Measurements from ENCODE around the gene STK31. TPM values are rescaled to one million over a fixed set of nuclear protein-coding genes. Genes with fewer than 3 reads are reported as not detected.

STK31 gene, protein sequence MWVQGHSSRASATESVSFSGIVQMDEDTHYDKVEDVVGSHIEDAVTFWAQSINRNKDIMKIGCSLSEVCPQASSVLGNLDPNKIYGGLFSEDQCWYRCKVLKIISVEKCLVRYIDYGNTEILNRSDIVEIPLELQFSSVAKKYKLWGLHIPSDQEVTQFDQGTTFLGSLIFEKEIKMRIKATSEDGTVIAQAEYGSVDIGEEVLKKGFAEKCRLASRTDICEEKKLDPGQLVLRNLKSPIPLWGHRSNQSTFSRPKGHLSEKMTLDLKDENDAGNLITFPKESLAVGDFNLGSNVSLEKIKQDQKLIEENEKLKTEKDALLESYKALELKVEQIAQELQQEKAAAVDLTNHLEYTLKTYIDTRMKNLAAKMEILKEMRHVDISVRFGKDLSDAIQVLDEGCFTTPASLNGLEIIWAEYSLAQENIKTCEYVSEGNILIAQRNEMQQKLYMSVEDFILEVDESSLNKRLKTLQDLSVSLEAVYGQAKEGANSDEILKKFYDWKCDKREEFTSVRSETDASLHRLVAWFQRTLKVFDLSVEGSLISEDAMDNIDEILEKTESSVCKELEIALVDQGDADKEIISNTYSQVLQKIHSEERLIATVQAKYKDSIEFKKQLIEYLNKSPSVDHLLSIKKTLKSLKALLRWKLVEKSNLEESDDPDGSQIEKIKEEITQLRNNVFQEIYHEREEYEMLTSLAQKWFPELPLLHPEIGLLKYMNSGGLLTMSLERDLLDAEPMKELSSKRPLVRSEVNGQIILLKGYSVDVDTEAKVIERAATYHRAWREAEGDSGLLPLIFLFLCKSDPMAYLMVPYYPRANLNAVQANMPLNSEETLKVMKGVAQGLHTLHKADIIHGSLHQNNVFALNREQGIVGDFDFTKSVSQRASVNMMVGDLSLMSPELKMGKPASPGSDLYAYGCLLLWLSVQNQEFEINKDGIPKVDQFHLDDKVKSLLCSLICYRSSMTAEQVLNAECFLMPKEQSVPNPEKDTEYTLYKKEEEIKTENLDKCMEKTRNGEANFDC
- 1 to 10 TPM in 1 of 2 donors, under 1 TPM in 1; 0.83 to 2.0 TPM for total RNA-seq
- polyA plus RNA-seq (ENCODE audit: insufficient read length in 2 of 2), result under 1 TPM; 0.73 to 0.93 TPM
- long read RNA-seq, donor 1, result 0 reads
- long read RNA-seq, donor 2, result 0 reads
- long read RNA-seq, donor 3, result 0 reads
- long read RNA-seq, donor 4, result 0 reads

DNA sequence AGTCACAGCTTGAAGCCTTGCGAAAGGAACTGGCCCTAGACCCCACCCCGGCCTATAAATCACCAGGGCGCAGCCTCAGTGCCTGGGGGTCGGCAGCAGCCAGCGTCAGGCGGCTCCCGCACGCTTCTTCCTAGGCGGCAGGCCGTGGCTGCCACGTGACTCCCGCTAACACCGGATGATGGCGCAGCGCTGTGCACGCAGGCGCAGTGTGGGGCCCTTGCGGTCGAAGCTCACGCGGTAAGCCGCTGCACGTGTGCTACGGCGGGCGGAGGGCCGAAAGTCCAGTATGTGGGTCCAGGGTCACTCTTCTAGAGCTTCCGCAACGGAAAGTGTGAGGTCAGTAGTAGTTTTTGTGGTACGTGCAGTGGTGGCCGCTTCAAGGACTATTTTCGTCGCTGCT, at the start of gene STK31:
Gene STK31 (plus strand): TSS at position 220 of the 400 bp plus-strand sequence. CDS start 67 bp downstream, at position 287.
- Histone ChIP-seq H3K27me3 (ENCODE audit: control insufficient read depth, insufficient read depth, low read length) (no peaks in the 10 kb centered on the region), H3K36me3 (ENCODE audit: control insufficient read depth, insufficient read depth, low read length) (peaks cover 7% of the 10 kb centered on the region), H3K4me1 (ENCODE audit: control insufficient read depth, insufficient read depth, low read length) (no peaks in the 10 kb centered on the region), H3K9me3 (ENCODE audit: control insufficient read depth, insufficient read depth, low read length) (peaks cover 11% of the 10 kb centered on the region), H3K4me3 (ENCODE audit: low read depth, low read length) (no peak within 1 kb of the TSS), H3K27ac (ENCODE audit: low read depth, low read length) (no peak within 1 kb of the TSS)
- WGBS (ENCODE audit: insufficient coverage), result 90% methylated on average over 30 of the region's 33 CpGs
- no peak for DNase-seq (ENCODE audit: low read depth in 4 of 6, low spot score in 6 of 6)

DNA sequence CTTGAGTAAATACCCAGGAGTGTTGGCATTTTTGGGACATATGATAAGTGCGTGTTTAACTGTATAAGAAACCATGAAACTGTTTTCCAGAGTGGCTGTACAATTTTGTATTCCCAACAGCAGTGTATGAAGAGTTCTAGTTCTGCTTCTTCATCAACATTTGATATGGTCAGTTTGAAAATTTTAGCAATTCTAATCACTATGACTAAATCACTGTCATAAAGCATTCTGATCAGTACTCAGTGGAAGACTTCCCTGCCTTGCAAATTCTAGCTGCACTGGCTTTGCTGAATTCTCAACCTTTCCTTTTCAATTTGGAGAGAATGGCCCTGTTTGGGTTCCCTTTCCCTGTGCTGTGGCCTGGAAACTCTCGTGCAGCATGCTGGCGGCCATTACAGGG, 48.6 kb upstream of the STK31 start:
- no peak overlapping the region for H3K4me3 ChIP-seq (ENCODE audit: low read depth, low read length)
- H3K4me1 ChIP-seq (ENCODE audit: control insufficient read depth, insufficient read depth, low read length), result no peaks in the 10 kb centered on the region
- H3K27ac ChIP-seq (ENCODE audit: low read depth, low read length), result no peak overlapping the region
- no peaks in the 10 kb centered on the region for H3K36me3 ChIP-seq (ENCODE audit: control insufficient read depth, insufficient read depth, low read length)
- H3K9me3 ChIP-seq (ENCODE audit: control insufficient read depth, insufficient read depth, low read length), result no peaks in the 10 kb centered on the region
- no peak for DNase-seq (ENCODE audit: low read depth in 4 of 6, low spot score in 6 of 6)
- WGBS (ENCODE audit: insufficient coverage), result 71% methylated on average over 1 of the region's 3 CpGs
- no peaks in the 10 kb centered on the region for H3K27me3 ChIP-seq (ENCODE audit: control insufficient read depth, insufficient read depth, low read length)

DNA sequence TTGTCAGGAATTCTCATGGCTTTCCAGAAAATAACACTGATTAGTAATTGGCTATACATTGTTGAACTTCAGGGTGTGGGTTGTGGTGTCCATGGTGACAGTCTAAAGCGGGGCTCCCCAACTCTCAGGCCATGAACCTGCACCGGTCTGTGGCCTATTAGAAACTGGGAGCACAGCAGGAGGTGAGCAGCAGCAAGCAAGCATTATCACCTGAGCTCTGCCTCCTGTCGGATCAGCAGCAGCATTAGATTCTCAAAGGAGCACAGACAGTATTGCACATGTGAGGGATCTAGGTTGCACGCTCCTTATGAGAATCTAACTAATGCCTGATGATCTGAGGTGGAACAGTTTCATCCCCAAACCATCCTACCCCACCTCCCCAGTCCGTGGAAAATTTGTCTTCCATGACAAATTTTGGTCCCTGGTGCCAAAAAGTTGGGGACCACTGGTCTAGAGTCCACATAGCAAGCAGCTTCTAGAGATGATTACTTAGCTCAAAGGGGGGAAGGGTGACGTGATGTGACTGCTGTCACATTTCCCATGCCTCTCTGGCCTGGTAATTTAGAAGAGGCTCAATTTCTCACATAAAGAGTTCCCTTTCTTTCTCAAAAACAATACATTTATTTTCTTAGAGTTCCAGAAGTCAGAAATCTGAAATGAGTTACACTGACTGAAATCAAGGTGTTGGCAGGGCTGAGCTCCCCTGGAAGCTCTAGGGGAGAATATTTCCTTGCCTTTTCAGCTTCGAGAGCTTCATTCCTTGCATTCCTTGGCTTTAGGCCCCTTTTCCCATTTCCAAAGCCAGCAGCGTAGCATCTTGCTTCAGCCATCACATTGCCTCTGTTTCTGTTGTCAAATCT, 47.7 kb upstream of the STK31 start:
- Histone ChIP-seq H3K36me3 (ENCODE audit: control insufficient read depth, insufficient read depth, low read length) (no peaks in the 10 kb centered on the region), H3K27ac (ENCODE audit: low read depth, low read length) (no peak overlapping the region), H3K4me3 (ENCODE audit: low read depth, low read length) (no peak overlapping the region), H3K27me3 (ENCODE audit: control insufficient read depth, insufficient read depth, low read length) (no peaks in the 10 kb centered on the region), H3K4me1 (ENCODE audit: control insufficient read depth, insufficient read depth, low read length) (no peaks in the 10 kb centered on the region), H3K9me3 (ENCODE audit: control insufficient read depth, insufficient read depth, low read length) (no peaks in the 10 kb centered on the region)
- DNase-seq (ENCODE audit: low read depth in 4 of 6, low spot score in 6 of 6), result no peak
- WGBS (ENCODE audit: insufficient coverage), result 83% methylated on average over 4 of the region's 8 CpGs

DNA sequence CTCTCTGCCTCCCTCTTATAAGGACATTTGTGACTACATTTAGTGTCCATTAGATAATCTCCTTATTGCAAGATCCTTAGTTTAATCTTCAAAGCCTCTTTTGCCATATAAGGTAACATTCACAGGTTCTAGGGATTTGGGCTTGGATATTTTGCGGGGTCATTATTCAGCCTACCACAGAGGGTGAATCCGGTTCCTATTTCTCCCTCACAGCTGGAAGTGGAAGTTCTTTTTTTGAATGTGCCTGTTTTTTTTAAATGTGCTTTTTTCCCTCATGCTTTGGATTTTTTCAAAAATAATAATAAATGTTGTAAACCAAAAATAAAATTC, 47.1 kb upstream of the STK31 start:
- H3K27ac ChIP-seq (ENCODE audit: low read depth, low read length), result no peak overlapping the region
- H3K27me3 ChIP-seq (ENCODE audit: control insufficient read depth, insufficient read depth, low read length), result no peaks in the 10 kb centered on the region
- H3K36me3 ChIP-seq (ENCODE audit: control insufficient read depth, insufficient read depth, low read length), result no peaks in the 10 kb centered on the region
- H3K9me3 ChIP-seq (ENCODE audit: control insufficient read depth, insufficient read depth, low read length), result no peaks in the 10 kb centered on the region
- H3K4me1 ChIP-seq (ENCODE audit: control insufficient read depth, insufficient read depth, low read length), result no peaks in the 10 kb centered on the region
- H3K4me3 ChIP-seq (ENCODE audit: low read depth, low read length), result no peak overlapping the region
- no peak for DNase-seq (ENCODE audit: low read depth in 4 of 6, low spot score in 6 of 6)
- no CpG with 5 or more reads among the region's 2 CpGs for WGBS (ENCODE audit: insufficient coverage)

DNA sequence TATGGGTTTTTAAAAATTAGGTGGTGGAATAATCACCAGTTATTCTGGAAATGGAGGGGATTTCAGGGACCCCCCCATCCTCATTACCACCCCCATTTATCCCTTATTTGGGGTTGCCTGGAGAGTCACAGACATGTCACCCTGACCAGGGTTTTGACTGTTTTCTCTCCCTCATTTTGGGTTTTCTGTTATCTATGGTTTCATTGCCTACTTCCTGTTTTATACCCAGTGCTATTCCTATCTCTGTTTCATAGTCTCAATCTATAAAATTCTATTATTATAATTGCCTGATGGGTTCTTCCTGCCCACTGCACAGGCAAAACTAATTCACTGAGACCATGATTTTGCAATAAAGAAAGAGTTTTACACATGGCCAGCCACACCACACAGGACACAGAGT, 45.9 kb upstream of the STK31 start:
- Histone ChIP-seq H3K27ac (ENCODE audit: low read depth, low read length) (no peak overlapping the region), H3K4me3 (ENCODE audit: low read depth, low read length) (no peak overlapping the region), H3K27me3 (ENCODE audit: control insufficient read depth, insufficient read depth, low read length) (no peaks in the 10 kb centered on the region), H3K4me1 (ENCODE audit: control insufficient read depth, insufficient read depth, low read length) (no peaks in the 10 kb centered on the region), H3K36me3 (ENCODE audit: control insufficient read depth, insufficient read depth, low read length) (no peaks in the 10 kb centered on the region), H3K9me3 (ENCODE audit: control insufficient read depth, insufficient read depth, low read length) (no peaks in the 10 kb centered on the region)
- DNase-seq (ENCODE audit: low read depth in 4 of 6, low spot score in 6 of 6), result no peak

DNA sequence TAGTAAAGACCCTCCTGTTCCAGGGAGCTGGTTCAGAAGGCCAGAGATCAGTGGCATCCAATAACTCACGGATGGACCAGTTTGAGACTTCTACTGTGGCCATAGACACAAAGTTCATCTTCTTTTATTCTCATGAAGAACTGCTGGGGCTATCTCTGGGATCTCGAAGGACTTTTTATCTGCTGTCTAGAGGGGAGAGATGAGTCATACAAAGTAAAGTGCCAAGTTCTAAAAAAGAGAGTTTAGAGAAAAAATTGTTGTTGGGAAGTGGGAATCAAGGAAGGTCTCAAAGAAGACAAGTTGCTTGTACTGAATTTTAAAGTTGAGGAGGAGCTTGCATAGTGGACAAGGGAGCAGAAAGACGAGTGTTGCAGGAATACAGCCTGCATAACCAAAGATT, 38.0 kb upstream of the STK31 start:
- H3K36me3 ChIP-seq (ENCODE audit: control insufficient read depth, insufficient read depth, low read length), result no peaks in the 10 kb centered on the region
- 86% methylated on average over 1 of the region's 3 CpGs for WGBS (ENCODE audit: insufficient coverage)
- DNase-seq (ENCODE audit: low read depth in 4 of 6, low spot score in 6 of 6), result no peak
- H3K27ac ChIP-seq (ENCODE audit: low read depth, low read length), result no peak overlapping the region
- H3K27me3 ChIP-seq (ENCODE audit: control insufficient read depth, insufficient read depth, low read length), result no peaks in the 10 kb centered on the region
- H3K4me1 ChIP-seq (ENCODE audit: control insufficient read depth, insufficient read depth, low read length), result no peaks in the 10 kb centered on the region
- no peaks in the 10 kb centered on the region for H3K9me3 ChIP-seq (ENCODE audit: control insufficient read depth, insufficient read depth, low read length)
- H3K4me3 ChIP-seq (ENCODE audit: low read depth, low read length), result no peak overlapping the region

DNA sequence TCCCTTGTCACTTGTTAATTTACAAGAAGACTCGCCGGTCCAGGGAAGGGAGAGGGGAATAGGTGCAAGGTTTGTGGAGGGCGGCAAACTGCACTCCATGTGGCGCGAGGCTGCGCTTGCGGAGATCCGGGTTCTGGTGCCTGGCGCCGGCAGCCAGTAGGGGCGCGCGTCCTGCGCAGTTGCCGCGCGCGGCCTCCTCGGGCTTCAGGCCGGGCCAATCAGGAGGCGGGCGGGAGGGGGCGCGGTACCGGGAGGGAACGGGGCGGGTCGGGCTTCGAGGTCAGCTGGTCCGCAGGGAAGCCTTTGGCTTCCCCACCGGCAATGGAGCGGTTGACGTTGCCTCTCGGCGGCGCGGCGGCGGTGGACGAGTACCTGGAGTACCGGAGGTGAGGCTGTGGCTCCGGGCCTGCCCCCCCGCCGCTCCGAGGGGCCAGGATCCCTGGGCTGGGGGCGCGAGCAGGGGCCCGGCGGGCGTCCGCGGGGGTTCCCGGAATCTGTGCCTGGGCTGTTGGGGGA, 30.1 kb upstream of the STK31 start, which contains the start of gene FAM221A:
Gene FAM221A (plus strand): TSS at position 302 of the 516 bp plus-strand sequence. CDS start 20 bp downstream, at position 322.
- Histone ChIP-seq H3K27ac (ENCODE audit: low read depth, low read length) (peak within 1 kb of the TSS; percentile 64), H3K36me3 (ENCODE audit: control insufficient read depth, insufficient read depth, low read length) (peaks cover 6% of the 10 kb centered on the region), H3K4me3 (ENCODE audit: low read depth, low read length) (peak within 1 kb of the TSS; percentile 85), H3K27me3 (ENCODE audit: control insufficient read depth, insufficient read depth, low read length) (no peaks in the 10 kb centered on the region), H3K9me3 (ENCODE audit: control insufficient read depth, insufficient read depth, low read length) (no peaks in the 10 kb centered on the region), H3K4me1 (ENCODE audit: control insufficient read depth, insufficient read depth, low read length) (peaks cover 12% of the 10 kb centered on the region)
- peak; percentile 40 to 95 (median 72) for DNase-seq (ENCODE audit: low read depth in 4 of 6, low spot score in 6 of 6)
- WGBS (ENCODE audit: insufficient coverage), result 0% methylated on average over 47 of the region's 53 CpGs

DNA sequence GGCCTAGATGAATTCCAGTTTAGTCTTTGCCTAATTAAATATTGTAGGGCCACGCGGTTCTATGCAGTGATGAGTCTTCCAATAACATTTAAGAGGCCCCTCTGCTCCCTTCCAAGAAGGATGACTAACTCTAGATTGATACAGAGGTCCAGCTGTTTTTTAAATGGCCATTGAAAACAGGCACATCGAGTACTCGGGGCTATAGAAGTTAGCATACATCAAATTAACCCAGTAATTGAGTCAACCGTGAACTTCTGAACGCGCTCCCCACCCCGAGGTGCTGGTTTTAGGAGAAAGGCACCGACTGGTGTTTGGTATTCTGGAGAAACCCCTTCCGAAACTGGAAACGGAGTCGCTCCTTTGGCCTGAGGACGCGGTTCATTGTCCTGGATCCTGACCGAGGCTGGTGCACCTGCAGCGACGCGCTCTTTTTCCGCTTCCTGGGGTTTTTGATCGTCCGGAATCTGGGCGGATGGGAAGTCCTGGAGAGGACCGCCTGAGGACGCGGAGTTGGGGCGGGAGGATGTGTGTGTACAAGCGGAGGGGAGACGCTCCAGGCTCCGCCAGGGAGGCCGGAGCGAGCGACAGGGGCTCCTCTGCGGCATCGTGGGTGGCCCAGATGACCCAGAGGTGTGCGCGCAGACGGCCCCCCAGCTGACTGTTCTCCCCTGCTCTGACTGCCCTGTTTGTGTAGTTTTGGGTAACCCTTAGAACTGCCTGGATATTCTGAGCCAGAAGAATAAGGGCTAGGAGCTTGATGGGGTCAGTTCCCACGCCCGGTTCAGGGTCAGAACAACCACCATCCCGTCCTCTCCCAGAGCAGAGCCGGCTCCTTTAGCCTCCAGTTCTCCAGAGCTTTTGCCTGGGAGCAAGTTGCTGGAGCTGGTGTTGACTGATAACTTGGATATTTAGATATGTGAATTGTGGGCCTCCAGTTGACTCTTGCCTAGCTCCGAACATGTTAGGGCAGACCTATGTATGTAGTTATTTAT, 29.3 kb upstream of the STK31 start:
- peaks cover 6% of the 10 kb centered on the region for H3K36me3 ChIP-seq (ENCODE audit: control insufficient read depth, insufficient read depth, low read length)
- peak overlapping the region; percentile 64 for H3K27ac ChIP-seq (ENCODE audit: low read depth, low read length)
- H3K9me3 ChIP-seq (ENCODE audit: control insufficient read depth, insufficient read depth, low read length), result no peaks in the 10 kb centered on the region
- 2% methylated on average over 32 of the region's 42 CpGs for WGBS (ENCODE audit: insufficient coverage)
- peak; percentile 26 to 93 (median 46) for DNase-seq (ENCODE audit: low read depth in 4 of 6, low spot score in 6 of 6)
- H3K4me1 ChIP-seq (ENCODE audit: control insufficient read depth, insufficient read depth, low read length), result peaks cover 12% of the 10 kb centered on the region
- peak overlapping the region; percentile 85 for H3K4me3 ChIP-seq (ENCODE audit: low read depth, low read length)
- H3K27me3 ChIP-seq (ENCODE audit: control insufficient read depth, insufficient read depth, low read length), result no peaks in the 10 kb centered on the region
